HG03432 (cell line): ENCODE data around the gene RTN4RL1.
"Not testable (repeated sequence)": the region's sequence is repeated elsewhere in the genome, so short reads cannot be mapped to it uniquely, and the experiment has no call there.

Source experiments
- ATAC-seq: cut with Tn5 transposase; IDR thresholded peaks from one replicate; pipeline ENCODE4 v1.9.1; 2021; ENCODE audit warnings: mild to moderate bottlenecking, moderate library complexity; ENCODE audit not compliant: unreplicated experiment

RTN4RL1 gene

GRCh38 chr17:2008332-2009126, 16.6 kb downstream of the RTN4RL1 start:
- ATAC-seq: no peak

DNA sequence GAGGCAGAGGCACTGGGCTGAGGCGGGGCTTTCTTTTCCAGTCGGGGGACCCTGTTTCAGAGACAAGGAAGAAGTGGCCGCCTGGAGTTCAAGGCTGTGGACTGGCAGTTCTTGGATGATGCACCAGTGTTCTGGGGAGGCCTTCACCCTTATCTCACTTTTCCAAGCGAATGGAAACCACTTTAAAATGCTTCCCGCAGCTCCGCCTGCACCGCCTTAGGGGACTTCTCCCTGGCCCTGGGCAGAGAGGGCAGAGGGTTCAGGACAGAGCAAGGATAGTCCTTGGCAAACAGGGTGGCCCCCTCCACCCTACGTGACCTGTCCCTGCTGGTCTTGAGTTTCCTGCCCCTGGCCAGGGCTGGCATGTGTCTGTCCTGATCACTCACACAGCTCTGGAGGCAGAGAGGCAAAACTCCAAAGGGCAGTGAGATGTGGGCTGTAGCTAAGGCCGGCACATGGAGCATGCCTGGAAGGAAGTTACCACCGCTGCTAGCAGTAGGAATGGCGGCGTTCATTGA, 20.6 kb downstream of the RTN4RL1 start:
- no peak for ATAC-seq

DNA sequence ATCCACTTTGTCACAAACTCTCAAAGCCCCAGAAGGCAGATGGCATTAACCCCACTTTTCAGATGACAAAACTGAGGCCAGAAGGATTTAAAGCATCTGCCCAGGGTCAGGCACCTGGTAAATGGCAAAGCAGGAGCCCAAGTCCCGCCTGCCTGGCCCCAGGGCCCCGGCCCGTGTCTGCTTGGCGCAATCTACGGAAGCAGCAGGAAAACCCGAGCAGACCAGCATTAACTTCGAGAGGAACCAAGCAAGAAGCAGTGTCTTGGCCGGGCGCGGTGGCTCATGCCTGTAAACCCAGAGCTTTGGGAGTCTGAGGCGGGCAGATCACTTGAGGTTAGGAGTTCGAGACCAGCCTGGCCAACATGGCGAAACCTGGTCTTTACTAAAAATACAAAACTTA, 21.6 kb downstream of the RTN4RL1 start:
- ATAC-seq: no peak

GRCh38 chr17:2002767-2003329, 22.3 kb downstream of the RTN4RL1 start:
- ATAC-seq: no peak

GRCh38 chr17:1999557-2000251, 25.4 kb downstream of the RTN4RL1 start:
- no peak for ATAC-seq

DNA sequence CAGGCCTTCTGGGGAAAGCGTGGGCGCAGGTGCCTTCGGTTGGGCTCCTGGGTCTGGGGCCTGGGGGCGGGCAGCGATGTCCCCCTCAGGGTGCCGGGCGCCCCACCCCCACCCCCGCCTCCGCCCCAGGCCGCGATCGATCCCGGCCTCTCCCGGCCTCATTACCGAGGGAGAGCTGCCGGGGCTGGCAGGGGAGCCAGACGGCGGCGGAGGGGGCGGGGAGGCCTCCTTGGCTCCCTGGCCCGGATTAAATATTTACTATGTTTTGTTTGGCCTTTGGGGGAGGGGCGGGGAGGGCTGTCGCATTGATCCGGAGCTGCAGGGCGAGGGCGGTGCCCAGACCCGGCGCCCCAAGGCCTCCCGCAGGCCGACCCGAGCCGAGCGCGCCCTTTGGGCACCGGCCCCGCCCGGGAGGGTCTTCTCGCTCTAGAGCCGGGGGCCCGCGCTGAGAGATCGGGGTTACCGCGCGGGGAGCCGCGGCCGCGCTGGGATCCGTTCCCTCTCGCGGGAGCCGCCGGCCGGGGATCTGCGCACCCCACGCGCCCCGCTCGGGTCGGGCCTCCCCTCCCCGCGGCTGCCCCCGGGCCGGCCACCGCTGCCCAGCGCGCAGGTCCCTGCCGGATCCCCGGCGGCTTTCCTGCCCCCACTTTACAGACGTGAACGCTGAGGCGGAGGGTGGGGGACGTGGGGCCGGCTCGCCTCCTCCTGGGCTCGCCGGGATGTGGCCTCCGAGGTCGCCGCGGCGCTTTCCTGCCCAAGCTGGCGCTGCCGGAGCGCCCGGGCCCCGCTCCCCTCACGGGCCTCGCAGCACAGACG, 27.0 kb downstream of the RTN4RL1 start:
- no peak for ATAC-seq

- no peak for ATAC-seq
Observed at GRCh38 chr17:1997289-1997926, 27.7 kb downstream of the RTN4RL1 start.

- no peak for ATAC-seq
Observed at GRCh38 chr17:1996800-1997288, 28.3 kb downstream of the RTN4RL1 start.

GRCh38 chr17:1995907-1996799, 29.0 kb downstream of the RTN4RL1 start:
- ATAC-seq: no peak

- ATAC-seq: no peak
Observed at GRCh38 chr17:1995321-1995892, 29.7 kb downstream of the RTN4RL1 start.

DNA sequence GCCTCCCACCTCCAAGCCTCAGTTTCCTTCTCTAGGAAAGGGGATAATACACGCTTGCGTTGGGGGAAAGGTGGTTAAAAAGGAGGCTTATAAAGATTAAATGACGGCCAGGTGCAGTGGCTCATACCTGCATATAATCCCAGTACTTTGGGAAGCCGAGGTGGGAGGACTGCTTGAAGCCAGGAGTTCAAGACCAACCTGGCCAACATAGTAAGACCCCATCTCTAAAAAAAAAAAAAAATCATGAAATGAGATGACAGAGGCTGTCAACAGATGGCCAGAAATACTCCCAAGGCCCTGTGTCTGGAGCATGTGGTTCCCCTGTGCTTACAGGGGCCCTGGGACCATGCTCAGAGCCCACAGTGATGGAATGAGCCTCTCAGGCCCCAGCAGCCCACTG, 30.4 kb downstream of the RTN4RL1 start:
- ATAC-seq: no peak

GRCh38 chr17:1992541-1992940, 32.6 kb downstream of the RTN4RL1 start:
- no peak for ATAC-seq

DNA sequence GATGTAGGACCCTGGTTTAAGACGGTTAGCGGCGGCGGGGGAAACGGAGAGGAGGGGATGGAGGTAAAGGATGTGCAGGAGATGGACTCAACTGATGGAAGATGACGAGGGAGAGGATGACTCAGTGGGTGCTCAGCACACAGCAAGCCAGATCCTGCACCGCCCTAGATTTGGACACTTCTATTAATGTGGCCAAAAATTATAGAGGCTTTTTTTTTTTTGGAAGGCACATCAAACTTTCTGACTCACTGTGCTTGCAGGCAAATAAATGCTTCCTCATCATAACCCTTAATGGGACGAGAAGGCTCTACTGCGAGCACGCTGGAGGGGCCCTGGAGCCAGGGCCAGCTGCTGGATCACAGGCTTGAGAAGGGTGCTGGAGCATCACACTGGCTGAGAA, 36.0 kb downstream of the RTN4RL1 start:
- ATAC-seq: no peak

DNA sequence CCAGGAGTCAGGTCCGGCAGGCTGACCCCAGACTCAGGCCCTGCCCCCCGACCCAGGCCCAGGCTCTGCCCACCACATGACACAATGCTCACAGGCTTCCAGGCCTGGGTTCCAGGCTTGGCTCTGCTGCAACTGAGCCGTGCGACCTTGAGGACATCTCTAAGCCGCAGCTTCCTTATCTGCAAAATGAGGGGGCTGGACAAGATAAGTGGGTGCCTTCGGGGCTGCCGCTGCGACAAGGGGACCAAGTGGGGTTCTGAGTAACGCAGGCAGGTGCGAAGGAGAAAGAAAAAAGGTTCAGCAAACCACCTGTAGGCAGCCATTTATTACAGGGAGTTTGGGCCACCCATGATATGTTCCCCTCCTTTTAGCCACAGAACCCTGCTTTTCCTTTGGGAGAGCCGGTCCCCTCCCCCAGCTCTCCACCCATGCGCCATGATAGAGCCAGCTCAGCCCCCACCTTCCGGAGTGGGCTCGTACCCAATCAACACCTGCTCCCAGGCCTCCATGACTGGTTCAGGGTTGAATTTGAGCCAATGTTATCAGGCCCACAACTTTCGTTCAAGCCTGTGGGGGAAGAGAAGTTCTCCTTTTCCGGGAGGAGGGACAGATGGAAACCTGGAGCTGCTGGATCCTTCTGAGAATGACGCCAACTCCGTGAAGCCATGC, 38.2 kb downstream of the RTN4RL1 start:
- ATAC-seq: no peak

DNA sequence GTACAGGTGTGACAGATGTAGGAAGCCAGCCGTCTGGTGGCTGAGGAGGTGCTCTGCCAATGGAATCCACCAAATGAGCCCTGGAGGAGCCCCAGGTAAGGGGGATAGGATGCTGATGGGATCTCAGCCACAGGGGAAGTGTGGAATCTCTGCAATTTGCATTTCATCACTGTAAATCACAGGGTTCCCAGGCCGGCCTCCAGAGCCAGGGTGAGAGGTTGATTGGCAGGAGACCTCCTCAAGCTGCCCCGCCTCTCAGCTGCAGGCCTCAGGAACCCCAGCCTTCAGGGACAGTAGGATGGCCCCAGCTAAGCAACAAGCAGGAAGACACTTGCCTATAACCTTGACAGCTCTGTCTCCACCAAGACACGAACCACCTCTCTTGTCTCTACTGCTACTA, 39.4 kb downstream of the RTN4RL1 start:
- no peak for ATAC-seq

DNA sequence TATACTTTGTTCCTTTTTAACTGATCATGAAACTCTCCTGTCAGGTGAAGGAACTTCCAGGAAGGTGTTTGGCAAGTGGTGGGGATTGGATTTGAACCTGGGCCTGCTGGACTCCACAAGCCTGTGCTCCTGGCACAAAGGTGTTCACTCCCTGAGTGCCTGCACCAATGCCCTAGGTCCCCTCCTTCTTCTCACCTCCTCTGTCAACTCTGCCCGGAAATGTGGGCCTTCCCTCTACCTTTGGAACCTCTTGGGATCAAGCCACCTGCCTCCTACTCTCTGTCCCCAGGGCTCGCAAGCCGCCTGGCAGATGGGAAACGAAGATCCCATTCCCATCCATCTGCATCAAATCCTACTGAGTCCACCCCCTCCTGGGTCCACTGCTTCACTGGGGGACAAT, 40.0 kb downstream of the RTN4RL1 start:
- ATAC-seq: no peak

DNA sequence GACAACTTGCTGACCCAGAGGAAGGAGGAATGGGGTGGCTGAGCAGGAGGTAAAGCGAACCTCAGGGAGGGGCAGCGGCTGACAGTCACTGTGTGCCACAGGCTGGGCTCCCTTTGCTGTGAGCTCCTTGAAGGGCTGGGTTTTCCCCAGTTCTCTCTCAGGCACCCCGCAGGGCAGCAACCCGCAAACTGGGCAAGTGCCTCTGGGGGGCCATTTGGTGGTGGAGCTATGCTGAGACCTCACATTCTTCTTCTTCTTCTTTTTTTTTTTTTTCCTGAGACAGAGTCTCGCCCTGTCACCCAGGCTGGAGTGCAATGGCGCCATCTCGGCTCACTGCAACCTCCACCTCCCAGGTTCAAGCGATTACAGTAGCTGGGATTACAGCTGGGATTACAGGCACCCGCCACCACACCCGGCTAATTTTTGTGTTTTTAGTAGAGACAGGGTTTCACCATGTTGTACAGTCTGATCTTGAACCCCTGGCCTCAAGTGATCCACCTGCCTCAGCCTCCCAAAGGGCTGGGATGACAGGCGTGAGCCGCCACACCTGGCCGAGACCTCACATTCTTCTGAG, 42.3 kb downstream of the RTN4RL1 start:
- ATAC-seq: not testable (repeated sequence)

GRCh38 chr17:1980665-1981250, 44.4 kb downstream of the RTN4RL1 start:
- ATAC-seq: no peak
